H1 (cell line): ENCODE data around the gene USP24. TPM values are rescaled to one million over a fixed set of nuclear protein-coding genes. Genes with fewer than 3 reads are reported as not detected.

Experiments
- CTCF ChIA-PET: fragments of 300-600 bp; sonication (Branson Sonifier 250); formaldehyde crosslinking; loops from one replicate; lab custom pipeline; 2021; ENCODE audit not compliant: partially characterized antibody; lab: Charles Lee
- POLR2A ChIA-PET: fragments of 300-600 bp; sonication (Branson Sonifier 250); formaldehyde crosslinking; loops from one replicate; lab custom pipeline; 2021; ENCODE audit warnings: inconsistent platforms; ENCODE audit not compliant: partially characterized antibody; lab: Charles Lee
- DNase-seq, 2 experiments: peaks; one replicate each; pipeline versions ENCODE4 v3.0.0 to v3.0.0-alpha.2; 2010 to 2022; ENCODE audit warnings: low spot score in 2 of 2, low read depth in 1 of 2, mixed read lengths in 1 of 2
- FAIRE-seq: peaks from 2 replicates; lab custom pipeline; 2011; peaks lifted over from hg19 to GRCh38; lab: Jason Lieb, UNC
- H2AFZ ChIP-seq: 2 replicates; pipeline ENCODE4 v1.8.1; 2012; ENCODE audit warnings: low read length, inconsistent platforms
- H2AK5ac ChIP-seq: 2 replicates; pipeline ENCODE4 v1.6.1; 2013; ENCODE audit warnings: low read depth, low read length
- H2BK120ac ChIP-seq: replicated peaks from 2 replicates; pipeline ENCODE3; 2013; ENCODE audit warnings: low read depth, low read length, inconsistent platforms
- H2BK12ac ChIP-seq: 2 replicates; pipeline ENCODE4 v1.6.1; 2013; ENCODE audit warnings: low read depth, low read length
- H2BK15ac ChIP-seq: 2 replicates; pipeline ENCODE4 v1.6.1; 2013; ENCODE audit warnings: low read length
- H2BK20ac ChIP-seq: 2 replicates; pipeline ENCODE4 v1.6.1; 2013; ENCODE audit warnings: low read length
- H2BK5ac ChIP-seq: 2 replicates; pipeline ENCODE4 v1.6.1; 2013; ENCODE audit warnings: low read depth, low read length
- H3K14ac ChIP-seq: 2 replicates; pipeline ENCODE4 v1.6.1; 2013; ENCODE audit warnings: inconsistent platforms; ENCODE audit not compliant: insufficient read length
- H3K18ac ChIP-seq: 2 replicates; pipeline ENCODE4 v1.6.1; 2013; ENCODE audit warnings: low read length; ENCODE audit errors: extremely low read depth
- H3K23ac ChIP-seq: 2 replicates; pipeline ENCODE4 v1.6.1; 2013; ENCODE audit warnings: inconsistent platforms; ENCODE audit not compliant: insufficient read length
- H3K23me2 ChIP-seq: 2 replicates; pipeline ENCODE4 v1.6.1; 2013; ENCODE audit warnings: low read depth, low read length
- H3K27ac ChIP-seq: 2 replicates; pipeline ENCODE4 v1.6.1; 2011; ENCODE audit warnings: low read depth, low read length, inconsistent platforms
- H3K27me3 ChIP-seq, 4 experiments: replicated peaks in 1 of 4; 1 replicate in 1 of 4; 2 replicates in 3 of 4; pipeline versions ENCODE4 v1.6.1 to v1.8.1; 2011 to 2013; ENCODE audit warnings: low read length in 3 of 4, mild to moderate bottlenecking in 3 of 4, inconsistent platforms in 2 of 4, mixed read lengths in 2 of 4, moderate library complexity in 1 of 4; ENCODE audit not compliant: control insufficient read depth in 3 of 4, insufficient read depth in 3 of 4; ENCODE audit errors: extremely low read depth in 1 of 4
- H3K36me3 ChIP-seq, 4 experiments: 2 replicates each; pipeline versions ENCODE4 v1.6.1 to v1.8.1; 2011 to 2013; ENCODE audit warnings: mild to moderate bottlenecking in 4 of 4, low read length in 3 of 4, moderate library complexity in 2 of 4, control low read depth in 1 of 4, inconsistent platforms in 1 of 4; ENCODE audit not compliant: insufficient read depth in 4 of 4, control insufficient read depth in 2 of 4
- H3K4ac ChIP-seq: replicated peaks from 2 replicates; pipeline ENCODE3; 2013; ENCODE audit warnings: low read length, low read depth, mixed read lengths, inconsistent platforms; ENCODE audit not compliant: insufficient read length
- H3K4me1 ChIP-seq, 4 experiments: replicated peaks in 1 of 4; 1 replicate in 1 of 4; 2 replicates in 3 of 4; pipeline versions ENCODE4 v1.6.1 to v1.8.1; 2011 to 2013; ENCODE audit warnings: low read length in 3 of 4, inconsistent platforms in 2 of 4, mixed read lengths in 1 of 4; ENCODE audit not compliant: insufficient read depth in 4 of 4, control insufficient read depth in 3 of 4
- H3K4me2 ChIP-seq, 2 experiments: 2 replicates each; pipeline versions ENCODE4 v1.6.1 to v1.8.1; 2011 to 2013; ENCODE audit warnings: low read depth in 2 of 2, low read length in 2 of 2, control low read depth in 1 of 2, inconsistent platforms in 1 of 2, mild to moderate bottlenecking in 1 of 2; ENCODE audit not compliant: insufficient read depth in 1 of 2
- H3K4me3 ChIP-seq, 4 experiments: fragments of 200-600, 300-600 bp in 1 of 4; sonication (generic), shearing (Covaris generic), sonication (Bioruptor Twin) in 1 of 4; 2 replicates each; pipeline versions ENCODE4 v1.5.1 to v1.8.1; 2011 to 2016; ENCODE audit warnings: low read length in 4 of 4, low read depth in 3 of 4, control low read depth in 2 of 4, inconsistent platforms in 2 of 4, mild to moderate bottlenecking in 2 of 4, mixed read lengths in 1 of 4, moderate library complexity in 1 of 4; ENCODE audit not compliant: insufficient read depth in 2 of 4; ENCODE audit errors: extremely low read depth in 1 of 4
- H3K56ac ChIP-seq: replicated peaks from 2 replicates; pipeline ENCODE3; 2013; ENCODE audit warnings: low read depth, mild to moderate bottlenecking, mixed read lengths, low read length, inconsistent platforms; ENCODE audit not compliant: insufficient read length
- H3K79me1 ChIP-seq: 2 replicates; pipeline ENCODE4 v1.6.1; 2013; ENCODE audit warnings: low read depth, low read length, control low read depth
- H3K79me2 ChIP-seq, 2 experiments: 2 replicates each; pipeline versions ENCODE4 v1.6.1 to v1.8.1; 2012 to 2013; ENCODE audit warnings: low read length in 2 of 2, mild to moderate bottlenecking in 2 of 2, inconsistent platforms in 1 of 2; ENCODE audit not compliant: insufficient read depth in 2 of 2, control insufficient read depth in 1 of 2
- H3K9ac ChIP-seq, 4 experiments: replicated peaks in 1 of 4; 1 replicate in 1 of 4; 2 replicates in 3 of 4; pipeline versions ENCODE4 v1.6.1 to v1.8.1; 2011 to 2013; ENCODE audit warnings: low read depth in 3 of 4, low read length in 3 of 4, control low read depth in 2 of 4, mild to moderate bottlenecking in 2 of 4, moderate library complexity in 2 of 4, inconsistent platforms in 1 of 4; ENCODE audit errors: extremely low read depth in 1 of 4
- H3K9me3 ChIP-seq, 2 experiments: 2 replicates each; pipeline versions ENCODE4 v1.6.1 to v1.8.1; 2012 to 2013; ENCODE audit warnings: mild to moderate bottlenecking in 2 of 2, moderate library complexity in 2 of 2, control low read depth in 1 of 2, inconsistent platforms in 1 of 2, low read depth in 1 of 2, low read length in 1 of 2, mixed read lengths in 1 of 2; ENCODE audit not compliant: insufficient read depth in 2 of 2
- H4K20me1 ChIP-seq, 2 experiments: replicated peaks in 1 of 2; 2 replicates each; pipeline versions ENCODE3 to v1.8.1; 2011 to 2013; ENCODE audit warnings: inconsistent platforms in 2 of 2, low read length in 2 of 2, mild to moderate bottlenecking in 1 of 2; ENCODE audit not compliant: insufficient read depth in 2 of 2, control insufficient read depth in 1 of 2
- H4K5ac ChIP-seq: 2 replicates; pipeline ENCODE4 v1.6.1; 2013; ENCODE audit warnings: low read length, low read depth, mixed read lengths, inconsistent platforms; ENCODE audit not compliant: insufficient read length
- H4K8ac ChIP-seq: 2 replicates; pipeline ENCODE4 v1.8.0; 2013; ENCODE audit warnings: mild to moderate bottlenecking, moderate library complexity, low read length, inconsistent platforms; ENCODE audit not compliant: insufficient read depth; ENCODE audit errors: extremely low read depth
- H4K91ac ChIP-seq: replicated peaks from 2 replicates; pipeline ENCODE3; 2013; ENCODE audit warnings: low read length, mixed read lengths, inconsistent platforms; ENCODE audit not compliant: insufficient read length
- CBX5 ChIP-seq: fragments of 300-800, 300-1000 bp; sonication (generic); IDR thresholded peaks from 2 replicates; pipeline ENCODE4 v1.7.1; 2016; ENCODE audit warnings: antibody characterized with exemption, low read length, low read depth
- CBX8 ChIP-seq: fragments of 300-800, 300-1000 bp; sonication (generic); IDR thresholded peaks from 2 replicates; pipeline ENCODE4 v1.7.1; 2016; ENCODE audit warnings: low read depth, low read length, borderline replicate concordance
- HDAC2 ChIP-seq, 2 experiments: fragments of 300-600 bp in 1 of 2; sonication (generic) in 1 of 2; IDR thresholded peaks; 2 replicates each; pipeline ENCODE4 v1.6.1; 2011 to 2012; ENCODE audit warnings: low read depth in 2 of 2, low read length in 2 of 2, mild to moderate bottlenecking in 2 of 2, moderate library complexity in 2 of 2, borderline replicate concordance in 1 of 2, inconsistent platforms in 1 of 2
- HDAC6 ChIP-seq: IDR thresholded peaks from one replicate; pipeline ENCODE4 v1.7.1; 2012; ENCODE audit warnings: low read depth, mild to moderate bottlenecking, inconsistent platforms, low read length, moderate library complexity
- KDM5A ChIP-seq: fragments of 200-600 bp; IDR thresholded peaks from 2 replicates; pipeline ENCODE4 v1.7.1; 2012; ENCODE audit warnings: mild to moderate bottlenecking, low read length, inconsistent platforms, mixed read lengths
- PHF8 ChIP-seq: fragments of 200-600 bp; sonication (generic); conservative IDR thresholded peaks from 2 replicates; pipeline ENCODE4 v1.7.1; 2012; ENCODE audit warnings: low read depth, mild to moderate bottlenecking, inconsistent platforms, low read length, moderate library complexity
- POLR2A ChIP-seq, 2 experiments: IDR thresholded peaks; 1 replicate in 1 of 2; 2 replicates in 1 of 2; pipeline ENCODE4 v1.6.1; 2011; ENCODE audit warnings: low read depth in 2 of 2, low read length in 2 of 2, mild to moderate bottlenecking in 2 of 2; ENCODE audit errors: control extremely low read depth in 1 of 2
- RBBP5 ChIP-seq: IDR thresholded peaks from 2 replicates; pipeline ENCODE4 v1.7.1; 2012; ENCODE audit warnings: low read depth, mild to moderate bottlenecking, inconsistent platforms, low read length, moderate library complexity, borderline replicate concordance
- RXRA ChIP-seq: IDR thresholded peaks from 2 replicates; pipeline ENCODE4 v1.6.1; 2011; ENCODE audit warnings: low read depth, mild to moderate bottlenecking, low read length, moderate library complexity; ENCODE audit not compliant: insufficient read depth
- SP1 ChIP-seq: IDR thresholded peaks from 2 replicates; pipeline ENCODE4 v1.6.1; 2011; ENCODE audit warnings: low read depth, low read length
- SP2 ChIP-seq: IDR thresholded peaks from 2 replicates; pipeline ENCODE4 v1.6.1; 2012; ENCODE audit warnings: mild to moderate bottlenecking, low read length, inconsistent platforms
- TAF7 ChIP-seq: optimal IDR thresholded peaks from 2 replicates; pipeline ENCODE3; 2011; ENCODE audit warnings: low read depth, mild to moderate bottlenecking, inconsistent platforms, low read length, moderate library complexity, borderline replicate concordance
- TBP ChIP-seq: IDR thresholded peaks from 2 replicates; pipeline ENCODE4 v1.6.1; 2011; ENCODE audit warnings: low read depth, low read length, improper control_type of control experiment
- YY1 ChIP-seq: IDR thresholded peaks from 2 replicates; pipeline ENCODE4 v1.6.1; 2011; ENCODE audit warnings: low read depth, mild to moderate bottlenecking, low read length
- ZNF274 ChIP-seq: IDR thresholded peaks from 2 replicates; pipeline ENCODE4 v1.7.0; 2012; ENCODE audit warnings: low read length, borderline replicate concordance; ENCODE audit errors: extremely low read depth
- WGBS, 2 experiments: shearing (Covaris generic) in 1 of 2; methylation state at CpG; one replicate each; pipeline versions ENCODE4 v1.1.6 to v1.1.7; 2013 to 2015; ENCODE audit warnings: low lambda C conversion rate in 2 of 2, mixed read lengths in 2 of 2, inconsistent platforms in 1 of 2, low coverage in 1 of 2, missing lambda C conversion rate in 1 of 2; ENCODE audit not compliant: insufficient replicate concordance in 2 of 2, insufficient coverage in 1 of 2, insufficient read length in 1 of 2; ENCODE audit errors: extremely low coverage in 1 of 2, missing lambda C conversion rate in 1 of 2; 5-methylcytosine and 5-hydroxymethylcytosine counted together
- polyA plus RNA-seq, 7 experiments: library from polyadenylated mRNA; depleted of rRNA in 3 of 7; stranded (reverse) in 5 of 7; unstranded in 2 of 7; fragments of >200 nt in 5 of 7; fragments of 200-250 nt in 2 of 7; gene quantifications; 1 replicate in 5 of 7; 2 replicates in 1 of 7; 4 replicates in 1 of 7; pipeline versions ENCODE4 v1.2.1 to v1.2.3, GENCODE V29; 2011 to 2013; ENCODE audit warnings: missing spikeins in 2 of 7, mixed read lengths in 2 of 7
- total RNA-seq: library from RNA; stranded (reverse); fragmentation: NEBNext Ultra II Directional; extraction: Animal tissue kit (Norgen Biotek cat#: 25700); gene quantifications from 2 replicates; pipeline ENCODE4 v1.2.1, GENCODE V29; 2021

USP24 gene
- total and polyA plus RNA-seq, 2 of the 8 experiments (the other 6 are each of a cell fraction or from before 2014, with no cell fraction given): 11.1 to 34.6 TPM

DNA sequence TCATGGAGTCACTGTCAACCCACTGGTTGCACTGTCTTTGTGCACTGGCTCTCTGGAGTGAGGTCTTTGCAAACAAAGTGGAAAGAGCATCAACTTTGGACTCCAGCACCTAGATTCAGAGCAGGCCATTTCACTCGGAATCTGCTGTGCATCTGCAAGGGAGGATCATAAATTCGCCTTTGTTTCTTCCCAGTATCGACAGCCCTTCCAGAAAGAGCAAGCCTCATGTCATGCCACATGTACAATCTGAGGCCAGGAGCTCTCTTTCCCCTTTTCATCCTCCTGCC lies 176.7 kb downstream of the USP24 start:
- DNase-seq: no peak
- POLR2A ChIA-PET: interaction anchor here (1.4 kb wide), 1 partner anchor 9 kb away, joined by 5 read pairs; no protein-coding TSS in a partner anchor
- no peak for FAIRE-seq

More for the DNA sequence above, 176.7 kb downstream of the USP24 start:
- peaks cover 0 to 12% of the 10 kb centered on the region in 2 experiments for H4K20me1 ChIP-seq
- H3K27me3 ChIP-seq: peaks cover 9 to 39% (median 37%) of the 10 kb centered on the region in 4 experiments
- no peak overlapping the region for H3K4me3 ChIP-seq
- H2BK5ac ChIP-seq: no peak overlapping the region
- H4K5ac ChIP-seq: no peak overlapping the region
- no peak overlapping the region for H2BK15ac ChIP-seq
- 77% methylated on average over 3 of the region's 3 CpGs; no CpG with 5 or more reads in 1 of the 2 experiments for WGBS, 2 experiments
- no peak overlapping the region for H2AK5ac ChIP-seq
- no peak overlapping the region for H3K27ac ChIP-seq
- H3K18ac ChIP-seq: no peak overlapping the region
- H3K9ac ChIP-seq: no peak overlapping the region
- no peak overlapping the region for H2AFZ ChIP-seq
- H3K4me1 ChIP-seq: peaks cover 0 to 13% (median 9%) of the 10 kb centered on the region in 4 experiments; a peak in 6 of 7 replicates
- H3K23me2 ChIP-seq: peaks cover 13% of the 10 kb centered on the region; the same call in 1 of the 2 replicates
- peak overlapping the region in 1 of 2 experiments; percentile 89; a peak in 1 of 4 replicates for H3K4me2 ChIP-seq
- H3K9me3 ChIP-seq: no peaks in the 10 kb centered on the region
- no peak overlapping the region for H2BK12ac ChIP-seq
- no peaks in the 10 kb centered on the region; a peak in 1 of 8 replicates for H3K36me3 ChIP-seq
- no peak overlapping the region for H4K8ac ChIP-seq
- no peak overlapping the region for H3K4ac ChIP-seq
- H3K79me2 ChIP-seq: peaks cover 6 to 16% of the 10 kb centered on the region in 2 experiments; a peak in 2 of 4 replicates
- CTCF ChIA-PET: interaction anchor here (0.9 to 1.9 kb wide), 9 partner anchors 11 to 229 kb away, joined by 3 to 9 read pairs (median 4); no protein-coding TSS in a partner anchor
- no peak overlapping the region for H3K56ac ChIP-seq
- TF ChIP-seq ZNF274 (no peak), SP1 (no peak), HDAC2 (IDR thresholded peaks at IDR 0.05; ENCODE audit: borderline replicate concordance in 1 of 2, low read depth in 2 of 2, low read length in 2 of 2) (no peak), TAF7 (no peak), CBX5 (no peak), SP2 (no peak), YY1 (no peak), CBX8 (no peak), PHF8 (no peak), RXRA (no peak), RBBP5 (no peak), POLR2A (IDR thresholded peaks at IDR 0.05; ENCODE audit: control extremely low read depth in 1 of 2, low read depth in 2 of 2, low read length in 2 of 2) (no peak), HDAC6 (no peak), TBP (no peak), KDM5A (no peak)
- no peak overlapping the region for H2BK120ac ChIP-seq
- peak overlapping the region; percentile 1 for H4K91ac ChIP-seq
- no peak overlapping the region; the same call in 1 of the 2 replicates for H2BK20ac ChIP-seq
- no peak overlapping the region for H3K14ac ChIP-seq
- H3K79me1 ChIP-seq: no peaks in the 10 kb centered on the region; the same call in none of the 2 replicates
- no peak overlapping the region for H3K23ac ChIP-seq
